H9 (cell line): ENCODE data around the gene RNASE2. TPM values are rescaled to one million over a fixed set of nuclear protein-coding genes. Genes with fewer than 3 reads are reported as not detected.
"Not testable (repeated sequence)": the region's sequence is repeated elsewhere in the genome, so short reads cannot be mapped to it uniquely, and the experiment has no call there.

Experiments used
- DNase-seq: peaks from one replicate; pipeline ENCODE4 v3.0.0-alpha.2; 2017
- H2AFZ ChIP-seq: one replicate; pipeline ENCODE4 v1.6.1; 2013; ENCODE audit warnings: mild to moderate bottlenecking, low read length, control low read depth, moderate library complexity
- H2AK5ac ChIP-seq: 2 replicates; pipeline ENCODE4 v1.6.1; 2013; ENCODE audit warnings: low read length, control low read depth, mixed read lengths; ENCODE audit not compliant: insufficient read length
- H2BK120ac ChIP-seq: one replicate; pipeline ENCODE4 v1.6.1; 2013; ENCODE audit warnings: low read depth, mild to moderate bottlenecking, low read length, control low read depth, inconsistent platforms; ENCODE audit not compliant: poor library complexity, severe bottlenecking
- H2BK12ac ChIP-seq: 2 replicates; pipeline ENCODE4 v1.6.1; 2013; ENCODE audit warnings: low read length, control low read depth, mixed read lengths, low read depth; ENCODE audit not compliant: insufficient read length
- H2BK15ac ChIP-seq: 2 replicates; pipeline ENCODE4 v1.6.1; 2013; ENCODE audit warnings: low read depth, low read length, control low read depth
- H2BK20ac ChIP-seq: one replicate; pipeline ENCODE4 v1.6.1; 2013; ENCODE audit warnings: low read depth, mild to moderate bottlenecking, low read length, control low read depth, inconsistent platforms; ENCODE audit not compliant: poor library complexity, severe bottlenecking
- H2BK5ac ChIP-seq: 2 replicates; pipeline ENCODE4 v1.6.1; 2013; ENCODE audit warnings: low read length, control low read depth, mixed read lengths; ENCODE audit not compliant: insufficient read length
- H3K14ac ChIP-seq: 2 replicates; pipeline ENCODE4 v1.6.1; 2013; ENCODE audit warnings: low read length, control low read depth; ENCODE audit not compliant: insufficient read depth
- H3K18ac ChIP-seq: 2 replicates; pipeline ENCODE4 v1.6.1; 2013; ENCODE audit warnings: low read depth, mild to moderate bottlenecking, mixed read lengths, low read length, control low read depth; ENCODE audit not compliant: insufficient read length
- H3K23ac ChIP-seq: 2 replicates; pipeline ENCODE4 v1.6.1; 2013; ENCODE audit warnings: low read length, control low read depth, mixed read lengths, low read depth; ENCODE audit not compliant: insufficient read length
- H3K23me2 ChIP-seq: 2 replicates; pipeline ENCODE4 v1.6.1; 2013; ENCODE audit warnings: low read depth, mild to moderate bottlenecking, mixed read lengths, low read length, control low read depth; ENCODE audit not compliant: insufficient read length, poor library complexity, severe bottlenecking
- H3K27ac ChIP-seq: 2 replicates; pipeline ENCODE4 v1.5.1; 2013; ENCODE audit warnings: low read length, control low read depth, mixed read lengths, low read depth; ENCODE audit not compliant: insufficient read length
- H3K27me3 ChIP-seq: 2 replicates; pipeline ENCODE4 v1.6.1; 2013; ENCODE audit warnings: low read length, control low read depth, inconsistent platforms; ENCODE audit not compliant: insufficient read depth
- H3K4ac ChIP-seq: 2 replicates; pipeline ENCODE4 v1.6.1; 2013; ENCODE audit warnings: low read depth, mild to moderate bottlenecking, control low read depth, inconsistent platforms, low read length, moderate library complexity
- H3K4me1 ChIP-seq: 2 replicates; pipeline ENCODE4 v1.6.1; 2013; ENCODE audit warnings: low read length, control low read depth, inconsistent platforms; ENCODE audit not compliant: insufficient read depth
- H3K4me2 ChIP-seq: 2 replicates; pipeline ENCODE4 v1.6.1; 2013; ENCODE audit warnings: low read length, control low read depth, mixed read lengths; ENCODE audit not compliant: insufficient read length, insufficient read depth
- H3K56ac ChIP-seq: 2 replicates; pipeline ENCODE4 v1.6.1; 2013; ENCODE audit warnings: low read depth, mild to moderate bottlenecking, mixed read lengths, low read length, control low read depth; ENCODE audit not compliant: insufficient read length
- H3K79me1 ChIP-seq: 2 replicates; pipeline ENCODE4 v1.6.1; 2013; ENCODE audit warnings: low read depth, mild to moderate bottlenecking, moderate library complexity, low read length, control low read depth, inconsistent platforms; ENCODE audit not compliant: insufficient read depth, poor library complexity, severe bottlenecking
- H3K79me2 ChIP-seq: 2 replicates; pipeline ENCODE4 v1.6.1; 2013; ENCODE audit warnings: low read length, control low read depth, inconsistent platforms; ENCODE audit not compliant: insufficient read depth
- H3K9ac ChIP-seq: 2 replicates; pipeline ENCODE4 v1.6.1; 2013; ENCODE audit warnings: low read length, control low read depth, mixed read lengths; ENCODE audit not compliant: insufficient read length; ENCODE audit errors: extremely low read depth
- H3K9me3 ChIP-seq: one replicate; pipeline ENCODE4 v1.6.1; 2013; ENCODE audit warnings: low read depth, low read length, inconsistent platforms; ENCODE audit not compliant: control insufficient read depth
- H3T11ph ChIP-seq: one replicate; pipeline ENCODE4 v1.6.1; 2013; ENCODE audit warnings: mild to moderate bottlenecking, low read length, control low read depth, inconsistent platforms
- H4K20me1 ChIP-seq: one replicate; pipeline ENCODE4 v1.6.1; 2013; ENCODE audit not compliant: control insufficient read depth, insufficient read length, insufficient read depth
- H4K5ac ChIP-seq: 2 replicates; pipeline ENCODE4 v1.6.1; 2013; ENCODE audit warnings: low read depth, mild to moderate bottlenecking, mixed read lengths, low read length, control low read depth; ENCODE audit not compliant: insufficient read length
- H4K8ac ChIP-seq: replicated peaks from 2 replicates; pipeline ENCODE4 v1.6.1; 2013; ENCODE audit warnings: low read length, control low read depth, mixed read lengths, low read depth; ENCODE audit not compliant: insufficient read length
- H4K91ac ChIP-seq: 2 replicates; pipeline ENCODE4 v1.6.1; 2013; ENCODE audit warnings: low read depth, mild to moderate bottlenecking, moderate library complexity, mixed read lengths, low read length, control low read depth; ENCODE audit not compliant: insufficient read length
- H3K27ac Mint-ChIP-seq, 3 experiments: 2 replicates in 2 of 3; 3 replicates in 1 of 3; pipeline ENCODE4 v1.8.0; 2020 to 2021; ENCODE audit warnings: mixed read lengths in 3 of 3, mild to moderate bottlenecking in 1 of 3, moderate library complexity in 1 of 3
- H3K27me3 Mint-ChIP-seq: 2 replicates; pipeline ENCODE4 v1.8.0; 2021; ENCODE audit warnings: low read depth, mild to moderate bottlenecking, moderate library complexity, mixed read lengths
- H3K36me3 Mint-ChIP-seq, 3 experiments: 2 replicates in 2 of 3; 3 replicates in 1 of 3; pipeline ENCODE4 v1.8.0; 2020 to 2021; ENCODE audit warnings: low read depth in 3 of 3, mixed read lengths in 3 of 3; ENCODE audit not compliant: insufficient read depth in 1 of 3
- H3K4me1 Mint-ChIP-seq, 2 experiments: 2 replicates each; pipeline ENCODE4 v1.8.0; 2020; ENCODE audit warnings: mixed read lengths in 2 of 2
- H3K4me3 Mint-ChIP-seq, 2 experiments: 2 replicates in 1 of 2; 3 replicates in 1 of 2; pipeline ENCODE4 v1.8.0; 2020 to 2021; ENCODE audit warnings: mild to moderate bottlenecking in 2 of 2, mixed read lengths in 2 of 2, moderate library complexity in 1 of 2
- H3K9me3 Mint-ChIP-seq, 2 experiments: 2 replicates in 1 of 2; 3 replicates in 1 of 2; pipeline ENCODE4 v1.8.0; 2020; ENCODE audit warnings: mild to moderate bottlenecking in 2 of 2, mixed read lengths in 2 of 2, moderate library complexity in 1 of 2
- CTCF ChIP-seq: fragments of 200-600 bp; sonication (generic); conservative IDR thresholded peaks from 3 replicates; pipeline ENCODE4 v1.8.0; 2021; ENCODE audit warnings: antibody characterized with exemption, mild to moderate bottlenecking
- WGBS: extraction: QIAGEN DNeasy Blood & Tissue Kit; methylation state at CpG from one replicate; pipeline ENCODE4 v1.1.7; 2013; ENCODE audit warnings: missing lambda C conversion rate, low lambda C conversion rate, mixed read lengths; ENCODE audit not compliant: insufficient read length; ENCODE audit errors: extremely low coverage; 5-methylcytosine and 5-hydroxymethylcytosine counted together
- total RNA-seq: library from RNA; stranded (reverse); gene quantifications from 2 replicates; pipeline ENCODE4 v1.2.1, GENCODE V29; 2021

The RNASE2 gene
- total RNA-seq, 1 experiment from 2014 or later: not detected

- no peak overlapping the region for H2BK120ac ChIP-seq
- no peaks in the 10 kb centered on the region for H3K79me2 ChIP-seq
- no peak overlapping the region for H4K8ac ChIP-seq
- no peaks in the 10 kb centered on the region for H3K36me3 Mint-ChIP-seq
- H3K4ac ChIP-seq: no peak overlapping the region
- no peaks in the 10 kb centered on the region for H3K27me3 ChIP-seq
- H3K23me2 ChIP-seq: no peaks in the 10 kb centered on the region
- H3K4me2 ChIP-seq: no peak overlapping the region
- no peak overlapping the region for H3K56ac ChIP-seq
- no peaks in the 10 kb centered on the region for H3K79me1 ChIP-seq
- no peak overlapping the region for H3K9ac ChIP-seq
- no peak overlapping the region for H3T11ph ChIP-seq
- no peaks in the 10 kb centered on the region for H3K9me3 ChIP-seq
- no peaks in the 10 kb centered on the region; a peak in 1 of 5 replicates for H3K9me3 Mint-ChIP-seq
- H3K27ac Mint-ChIP-seq: no peak overlapping the region
- no peak overlapping the region for H3K4me3 Mint-ChIP-seq
- no peak overlapping the region for H2AK5ac ChIP-seq
- peaks cover under 1 to 4% of the 10 kb centered on the region in 2 experiments; a peak in 3 of 4 replicates for H3K4me1 Mint-ChIP-seq
- no CpG with 5 or more reads among the region's 5 CpGs for WGBS
- no peak overlapping the region for H2BK15ac ChIP-seq
- no peaks in the 10 kb centered on the region for H4K20me1 ChIP-seq
- no peak for TF ChIP-seq CTCF
- H3K18ac ChIP-seq: no peak overlapping the region
- H2BK5ac ChIP-seq: no peak overlapping the region
- H2AFZ ChIP-seq: no peak overlapping the region
- H3K4me1 ChIP-seq: no peaks in the 10 kb centered on the region
- H4K91ac ChIP-seq: no peak overlapping the region
- H3K27ac ChIP-seq: no peak overlapping the region
- H2BK20ac ChIP-seq: no peak overlapping the region
- H3K14ac ChIP-seq: no peak overlapping the region
- no peak overlapping the region for H4K5ac ChIP-seq
- DNase-seq: no peak
- H3K23ac ChIP-seq: no peak overlapping the region
- peaks cover 20% of the 10 kb centered on the region for H3K27me3 Mint-ChIP-seq
- no peak overlapping the region for H2BK12ac ChIP-seq
These were observed 19.8 kb upstream of the RNASE2 start for GRCh38 chr14:20935303-20935984.

- not testable (repeated sequence) for H3K27me3 ChIP-seq, H2AK5ac ChIP-seq, H3K18ac ChIP-seq, H3K23ac ChIP-seq, H3K27ac Mint-ChIP-seq, H3K79me1 ChIP-seq, H4K20me1 ChIP-seq, H3K27me3 Mint-ChIP-seq, H3K9ac ChIP-seq, H4K8ac ChIP-seq, H3K4me2 ChIP-seq, DNase-seq, H4K91ac ChIP-seq, H3K4me1 ChIP-seq, H3K56ac ChIP-seq, H3K4me1 Mint-ChIP-seq, H2BK120ac ChIP-seq, H3K36me3 Mint-ChIP-seq, H2BK15ac ChIP-seq, H4K5ac ChIP-seq, H2BK12ac ChIP-seq, H2AFZ ChIP-seq, H3T11ph ChIP-seq, H3K14ac ChIP-seq, H3K27ac ChIP-seq, H3K4me3 Mint-ChIP-seq, H3K9me3 Mint-ChIP-seq, H2BK20ac ChIP-seq, H3K9me3 ChIP-seq, H3K79me2 ChIP-seq, H3K23me2 ChIP-seq, H3K4ac ChIP-seq, H2BK5ac ChIP-seq
- WGBS: no CpG with 5 or more reads among the region's 6 CpGs
These were observed 10.1 kb upstream of the RNASE2 start for GRCh38 chr14:20945146-20945545.
